Urinary bladder (tissue), 4 donors: ENCODE measurements around the gene OR5AR1. TPM values are rescaled to one million over a fixed set of nuclear protein-coding genes. Genes with fewer than 3 reads are reported as not detected.
"Not testable (repeated sequence)": the region's sequence is repeated elsewhere in the genome, so short reads cannot be mapped to it uniquely, and the experiment has no call there.

ENCODE experiments used
- DNase-seq: peaks from one replicate; pipeline ENCODE4 v3.0.0-alpha.2; 2015; ENCODE audit errors: extremely low spot score
- H3K27ac ChIP-seq: one replicate; pipeline ENCODE4 v1.5.1; 2013; ENCODE audit warnings: low read depth, mild to moderate bottlenecking, moderate library complexity
- H3K36me3 ChIP-seq: one replicate; pipeline ENCODE4 v1.6.1; 2013; ENCODE audit warnings: mild to moderate bottlenecking, moderate library complexity; ENCODE audit not compliant: insufficient read depth
- H3K4me1 ChIP-seq: one replicate; pipeline ENCODE4 v1.6.1; 2013; ENCODE audit warnings: mild to moderate bottlenecking, moderate library complexity; ENCODE audit not compliant: insufficient read depth
- H3K4me3 ChIP-seq: one replicate; pipeline ENCODE4 v1.5.1; 2013; ENCODE audit warnings: low read depth, low read length
- WGBS: extraction: QIAGEN DNeasy Blood & Tissue Kit; methylation state at CpG from one replicate; pipeline ENCODE4 v1.1.7; 2013; 5-methylcytosine and 5-hydroxymethylcytosine counted together
- polyA plus RNA-seq: library from polyadenylated mRNA; stranded (reverse); fragments of 200-250 nt; gene quantifications from one replicate; pipeline ENCODE4 v1.2.3, GENCODE V29; 2013
- total RNA-seq: library from RNA; depleted of rRNA; stranded (reverse); fragments of >200 nt; gene quantifications from one replicate; pipeline ENCODE4 v1.2.3, GENCODE V29; 2014
- donor health status: healthy with polysubstance abuse.
- donor health status: healthy.

Gene OR5AR1
- total RNA-seq (not detected), polyA plus RNA-seq (not detected)

DNA sequence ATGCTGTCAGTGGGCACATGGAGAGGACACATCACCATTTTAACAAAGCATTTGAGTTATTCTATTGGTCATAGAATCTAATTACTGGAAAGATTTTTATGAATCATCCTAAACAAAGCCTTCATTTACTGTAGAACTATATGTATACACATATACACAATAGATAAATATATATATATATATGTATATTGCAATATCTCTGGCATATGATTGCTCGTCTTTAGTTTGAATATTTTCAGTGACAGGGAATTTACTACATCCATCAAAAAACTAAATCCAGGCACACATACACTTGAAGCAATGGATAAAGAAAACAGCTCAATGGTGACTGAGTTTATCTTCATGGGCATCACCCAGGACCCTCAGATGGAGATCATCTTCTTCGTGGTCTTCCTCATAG lies at the start of gene OR5AR1:
Gene OR5AR1 (plus strand): TSS at position 301 of the 400 bp plus-strand sequence. CDS start 0 bp downstream, at position 301.
- Histone ChIP-seq H3K4me1 (no peaks in the 10 kb centered on the region), H3K36me3 (no peaks in the 10 kb centered on the region), H3K27ac (no peak within 1 kb of the TSS), H3K4me3 (no peak within 1 kb of the TSS)
- DNase-seq, result no peak
- WGBS, result 72% methylated on average over 2 of the region's 2 CpGs

DNA sequence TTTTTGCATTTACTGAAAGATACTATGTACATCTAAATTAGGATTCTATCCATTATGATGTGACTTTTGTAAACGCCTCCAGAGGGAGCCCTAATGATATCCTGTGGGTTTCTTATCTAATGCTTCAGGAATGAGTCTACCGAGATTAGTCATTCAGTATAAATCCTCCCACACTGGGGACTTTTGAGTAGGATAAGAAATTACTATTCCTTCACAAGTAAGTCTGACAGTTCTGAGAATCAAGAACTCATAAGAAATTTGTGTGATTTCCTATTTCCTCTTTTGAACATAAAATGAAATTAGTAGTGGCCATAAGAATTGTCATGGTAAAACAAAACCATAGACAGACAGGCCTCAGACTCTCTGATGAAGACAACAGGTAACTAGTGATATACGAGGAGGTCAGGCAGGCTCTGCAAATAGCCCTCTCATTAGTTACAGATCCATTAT lies 38.8 kb upstream of the OR5AR1 start:
- Histone ChIP-seq H3K27ac (no peak overlapping the region), H3K36me3 (no peaks in the 10 kb centered on the region), H3K4me1 (no peaks in the 10 kb centered on the region), H3K4me3 (no peak overlapping the region)
- DNase-seq, result no peak
- WGBS, result 8% methylated on average over 3 of the region's 3 CpGs

GRCh38 chr11:56625946-56626345 lies 37.5 kb upstream of the OR5AR1 start:
- 48% methylated on average over 2 of the region's 2 CpGs for WGBS
- Histone ChIP-seq H3K27ac (no peak overlapping the region), H3K4me3 (no peak overlapping the region), H3K4me1 (no peaks in the 10 kb centered on the region), H3K36me3 (no peaks in the 10 kb centered on the region)
- DNase-seq, result no peak

- WGBS, result 69% methylated on average over 2 of the region's 2 CpGs
- no peak for DNase-seq
Measured at GRCh38 chr11:56632329-56632728, 31.2 kb upstream of the OR5AR1 start.

GRCh38 chr11:56636861-56637260 lies 26.6 kb upstream of the OR5AR1 start:
- Histone ChIP-seq H3K36me3 (no peaks in the 10 kb centered on the region), H3K4me1 (no peaks in the 10 kb centered on the region), H3K4me3 (no peak overlapping the region), H3K27ac (no peak overlapping the region)
- DNase-seq, result no peak
- WGBS, result 76% methylated on average over 2 of the region's 2 CpGs

More at GRCh38 chr11:56632329-56632728, 31.2 kb upstream of the OR5AR1 start:
- Histone ChIP-seq H3K4me1 (no peaks in the 10 kb centered on the region), H3K27ac (no peak overlapping the region), H3K36me3 (no peaks in the 10 kb centered on the region), H3K4me3 (no peak overlapping the region)

DNA sequence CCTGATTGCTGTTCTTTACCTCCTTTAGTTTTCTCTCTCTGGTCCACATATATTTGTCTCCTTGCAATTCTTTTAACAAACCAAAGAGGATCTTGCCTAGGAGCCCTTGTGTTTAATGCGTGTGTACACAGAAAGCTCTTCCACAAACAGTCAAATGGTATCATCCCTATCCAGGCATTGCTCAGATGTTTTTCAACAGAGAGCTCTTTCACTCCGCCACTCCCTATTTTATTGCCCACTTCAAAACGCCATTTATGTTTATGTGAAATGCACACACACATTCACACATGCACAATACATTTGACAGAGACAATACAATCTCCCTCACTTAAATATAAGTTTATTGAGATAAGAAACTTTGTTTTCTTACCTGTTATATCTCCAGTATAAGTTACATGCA lies 26.0 kb upstream of the OR5AR1 start:
- 59% methylated on average over 3 of the region's 3 CpGs for WGBS
- Histone ChIP-seq H3K4me1 (no peaks in the 10 kb centered on the region), H3K36me3 (no peaks in the 10 kb centered on the region), H3K4me3 (no peak overlapping the region), H3K27ac (no peak overlapping the region)
- DNase-seq, result no peak

DNA sequence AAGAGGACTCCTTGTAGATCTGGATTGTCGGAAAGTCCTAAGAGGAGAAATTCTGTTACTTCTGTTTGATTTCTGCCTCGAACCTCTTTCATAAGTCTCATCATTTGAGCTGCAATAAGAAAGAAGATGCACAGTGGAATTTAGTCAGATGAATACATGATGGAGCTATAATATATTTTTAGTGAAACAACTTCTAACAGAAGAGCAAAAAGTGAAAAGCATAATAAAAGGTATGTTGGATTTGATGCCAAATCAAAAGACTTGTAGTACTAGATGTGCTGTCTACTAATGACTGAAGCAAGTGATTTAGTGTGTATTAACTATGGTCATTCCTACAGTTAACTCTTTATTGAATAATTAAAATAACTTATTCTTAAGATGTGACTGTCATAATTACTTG lies 21.1 kb upstream of the OR5AR1 start, which contains the start of gene OR5AP2:
Gene OR5AP2 (minus strand): TSS at position 101 of the 400 bp plus-strand sequence. CDS start 0 bp downstream, at position 101.
- 75% methylated on average over 2 of the region's 2 CpGs for WGBS
- DNase-seq, result no peak
- no peak within 1 kb of the TSS for H3K4me3 ChIP-seq

GRCh38 chr11:56659755-56660154 lies 3.7 kb upstream of the OR5AR1 start:
- H3K4me1 ChIP-seq, result no peaks in the 10 kb centered on the region
- DNase-seq, result no peak
- no peak overlapping the region for H3K4me3 ChIP-seq
- no peak overlapping the region for H3K27ac ChIP-seq
- H3K36me3 ChIP-seq, result no peaks in the 10 kb centered on the region
- WGBS, result 15% methylated on average over 3 of the region's 3 CpGs

More for the DNA sequence above, 21.1 kb upstream of the OR5AR1 start, which contains the start of gene OR5AP2:
- H3K36me3 ChIP-seq, result no peaks in the 10 kb centered on the region
- H3K4me1 ChIP-seq, result no peaks in the 10 kb centered on the region
- H3K27ac ChIP-seq, result no peak within 1 kb of the TSS

DNA sequence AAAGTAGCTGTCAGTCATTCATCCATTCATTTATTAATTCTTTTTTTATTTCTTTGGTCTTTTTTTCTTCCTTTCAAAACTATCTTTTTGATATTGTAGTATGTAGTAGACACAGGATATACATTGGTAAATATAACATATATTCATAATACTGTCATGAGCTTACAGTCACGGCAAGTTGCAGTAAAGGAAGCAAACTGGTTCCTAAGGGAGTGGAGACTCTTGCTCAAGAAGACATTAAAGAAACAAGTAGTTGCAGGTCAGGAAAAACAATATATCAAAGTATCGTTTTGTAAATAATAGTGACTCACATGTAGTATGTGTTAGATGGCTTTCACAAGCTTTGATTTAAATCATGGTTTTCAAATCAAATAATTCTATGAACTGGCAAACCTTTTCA lies 7.5 kb downstream of the OR5AR1 start:
- no peak overlapping the region for H3K4me3 ChIP-seq
- H3K36me3 ChIP-seq, result no peaks in the 10 kb centered on the region
- DNase-seq, result no peak
- 82% methylated on average over 2 of the region's 2 CpGs for WGBS
- H3K27ac ChIP-seq, result no peak overlapping the region
- no peaks in the 10 kb centered on the region for H3K4me1 ChIP-seq

DNA sequence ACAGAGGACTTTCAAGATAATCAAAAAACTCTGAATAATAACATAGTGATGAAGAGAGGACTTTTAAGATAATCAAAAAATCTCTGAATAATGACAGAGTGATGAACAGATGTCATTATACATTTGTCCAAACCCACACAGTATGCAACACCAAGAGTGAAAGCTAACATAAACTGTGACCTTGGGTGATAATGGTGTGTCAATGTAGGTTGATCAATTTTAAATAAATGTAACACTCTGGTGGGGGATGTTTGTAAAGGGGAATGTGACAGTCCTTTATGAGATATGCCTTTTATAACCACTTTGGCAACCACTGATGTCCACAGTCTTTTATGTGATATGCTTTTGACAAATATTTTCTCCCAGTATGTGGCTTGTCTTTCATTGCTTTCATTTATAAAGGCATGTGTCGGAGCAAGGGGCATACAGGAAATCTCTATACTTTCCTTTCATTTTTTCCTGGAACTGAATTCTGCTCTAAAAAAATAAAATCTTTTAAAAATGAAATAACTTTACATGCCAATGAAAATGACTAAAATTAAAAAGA lies 25.1 kb downstream of the OR5AR1 start:
- 72% methylated on average over 1 of the region's 1 CpG for WGBS

GRCh38 chr11:56691179-56691578 lies 27.7 kb downstream of the OR5AR1 start:
- H3K27ac ChIP-seq, H3K4me3 ChIP-seq, H3K4me1 ChIP-seq, H3K36me3 ChIP-seq, DNase-seq: not testable (repeated sequence)
- WGBS, result 81% methylated on average over 3 of the region's 3 CpGs

More for the DNA sequence above, 25.1 kb downstream of the OR5AR1 start:
- no peak for DNase-seq
- Histone ChIP-seq H3K4me3 (no peak overlapping the region), H3K36me3 (no peaks in the 10 kb centered on the region), H3K27ac (no peak overlapping the region), H3K4me1 (no peaks in the 10 kb centered on the region)

- H3K4me3 ChIP-seq, result no peak overlapping the region
- no peak for DNase-seq
Measured at GRCh38 chr11:56693428-56693827, 29.9 kb downstream of the OR5AR1 start.

GRCh38 chr11:56698795-56699194 lies 35.3 kb downstream of the OR5AR1 start, which contains the start of gene OR9G1:
TSS of gene OR9G1 (plus strand) at chr11:56699095. CDS start at chr11:56700388, 1,293 bp downstream.
- no peak for DNase-seq
- Histone ChIP-seq H3K4me3 (no peak within 1 kb of the TSS), H3K27ac (no peak within 1 kb of the TSS), H3K36me3 (no peaks in the 10 kb centered on the region), H3K4me1 (no peaks in the 10 kb centered on the region)
- 89% methylated on average over 1 of the region's 1 CpG for whole genome bisulfite sequencing

More at GRCh38 chr11:56693428-56693827, 29.9 kb downstream of the OR5AR1 start:
- Histone ChIP-seq H3K36me3 (no peaks in the 10 kb centered on the region), H3K4me1 (no peaks in the 10 kb centered on the region), H3K27ac (no peak overlapping the region)
- 75% methylated on average over 2 of the region's 2 CpGs for WGBS

- DNase-seq, result no peak
- Histone ChIP-seq H3K36me3 (no peaks in the 10 kb centered on the region), H3K4me3 (no peak overlapping the region), H3K4me1 (no peaks in the 10 kb centered on the region), H3K27ac (no peak overlapping the region)
- WGBS, result 58% methylated on average over 10 of the region's 10 CpGs
Measured at GRCh38 chr11:56700242-56700913, 36.9 kb downstream of the OR5AR1 start.
